PC-9 (cell line): ENCODE data around the gene BCKDHB. TPM values are rescaled to one million over a fixed set of nuclear protein-coding genes. Genes with fewer than 3 reads are reported as not detected.

Source experiments
- BruUV-seq: library from RNA; stranded (reverse); fragments of 400-500 nt; replicated peaks from 2 replicates; lab custom pipeline; 2021; lab: Mats Ljungman, UMichigan
- CTCF ChIA-PET: fragments of 300-600 bp; sonication (Branson Sonifier 250); formaldehyde crosslinking; loops from one replicate; lab custom pipeline; 2022; ENCODE audit warnings: antibody characterized with exemption; lab: Charles Lee
- POLR2A ChIA-PET: fragments of 300-600 bp; sonication (Branson Sonifier 250); formaldehyde crosslinking; loops from one replicate; lab custom pipeline; 2022; ENCODE audit warnings: antibody characterized with exemption; ENCODE audit not compliant: unreplicated experiment; lab: Charles Lee
- DNase-seq, 2 experiments: peaks; one replicate each; pipeline versions ENCODE4 v3.0.0 to v3.0.0-alpha.2; 2015 to 2022; ENCODE audit warnings: mixed read lengths in 1 of 2
- H2AFZ ChIP-seq: fragments of 200-600 bp; sonication (generic); 2 replicates; pipeline ENCODE4 v1.8.1; 2017; ENCODE audit warnings: antibody characterized with exemption
- H3F3A ChIP-seq: fragments of 200-600 bp; sonication (generic); 2 replicates; pipeline ENCODE4 v1.8.1; 2017; ENCODE audit warnings: antibody characterized with exemption, mild to moderate bottlenecking, low read depth; ENCODE audit not compliant: insufficient read depth
- H3K27ac ChIP-seq: fragments of 200-600 bp; sonication (generic); 2 replicates; pipeline ENCODE4 v1.6.1; 2016; ENCODE audit warnings: mixed run types
- H3K27me3 ChIP-seq: fragments of 200-600 bp; sonication (generic); 2 replicates; pipeline ENCODE4 v1.6.1; 2016; ENCODE audit warnings: low read depth, mixed run types; ENCODE audit not compliant: insufficient read depth
- H3K36me3 ChIP-seq: fragments of 200-600 bp; sonication (generic); 2 replicates; pipeline ENCODE4 v1.6.1; 2016; ENCODE audit warnings: low read depth, mixed run types
- H3K4me1 ChIP-seq: fragments of 200-600 bp; sonication (generic); replicated peaks from 2 replicates; pipeline ENCODE4 v1.6.1; 2016; ENCODE audit warnings: mixed run types; ENCODE audit not compliant: insufficient read depth
- H3K4me2 ChIP-seq: fragments of 200-600 bp; sonication (generic); 2 replicates; pipeline ENCODE4 v1.6.1; 2017; ENCODE audit warnings: mixed run types
- H3K4me3 ChIP-seq: fragments of 200-600 bp; sonication (generic); 2 replicates; pipeline ENCODE4 v1.6.1; 2016; ENCODE audit warnings: mixed run types
- H3K79me2 ChIP-seq: fragments of 200-600 bp; sonication (generic); 2 replicates; pipeline ENCODE4 v1.6.1; 2017; ENCODE audit warnings: low read depth, mixed run types
- H3K9me2 ChIP-seq: fragments of 200-600 bp; sonication (generic); 2 replicates; pipeline ENCODE4 v1.8.1; 2017; ENCODE audit warnings: mild to moderate bottlenecking; ENCODE audit not compliant: insufficient read depth
- H3K9me3 ChIP-seq: fragments of 200-600 bp; sonication (generic); 2 replicates; pipeline ENCODE4 v1.8.1; 2016; ENCODE audit warnings: low read depth; ENCODE audit not compliant: insufficient read depth
- H4K20me1 ChIP-seq: fragments of 200-600 bp; sonication (generic); 2 replicates; pipeline ENCODE4 v1.8.1; 2017; ENCODE audit not compliant: insufficient read depth
- EZH2 ChIP-seq: fragments of 200-600 bp; sonication (generic); IDR thresholded peaks from 2 replicates; pipeline ENCODE4 v1.8.0; 2017; ENCODE audit warnings: antibody characterized with exemption, low read depth
- intact Hi-C: fragments of 100-400 bp; cut with micrococcal nuclease; formaldehyde crosslinking; loops from one replicate; pipeline ENCODE4 v1.10.0; 2022; ENCODE audit not compliant: unreplicated experiment
- total RNA-seq: library from RNA; stranded (reverse); gene quantifications from 2 replicates; pipeline ENCODE4 v1.2.3, GENCODE V29; 2021
- TF ChIP-seq, protein P1 (sequence below): fragments of 200-600 bp; sonication (generic); conservative IDR thresholded peaks from 2 replicates; pipeline ENCODE4 v1.6.1; 2017; ENCODE audit warnings: mixed run types, antibody characterized with exemption, mild to moderate bottlenecking, moderate library complexity

Gene BCKDHB
- total RNA-seq, 1 experiment from 2014 or later = 29.7 TPM

DNA sequence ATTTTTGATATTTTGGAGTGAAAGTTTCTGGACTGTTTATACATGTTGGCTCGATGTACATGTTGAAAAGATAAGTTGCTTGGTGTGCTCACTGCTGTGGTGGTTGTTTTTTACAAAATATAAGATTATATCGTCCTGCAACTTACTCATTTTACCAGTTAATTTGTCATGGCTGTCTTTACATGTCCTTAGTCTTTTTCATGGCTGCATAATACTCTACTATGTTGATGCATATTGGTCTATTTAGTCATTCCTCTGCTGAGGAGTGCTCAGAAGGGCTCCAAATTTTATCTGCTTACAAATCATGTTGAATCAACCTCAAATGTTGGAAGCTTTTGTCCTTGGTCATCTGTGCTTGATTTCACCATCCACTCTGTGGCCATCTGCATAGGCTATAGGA lies 164.6 kb downstream of the BCKDHB start:
- Histone ChIP-seq H3K4me3 (no peak overlapping the region), H3F3A (no peaks in the 10 kb centered on the region), H3K27me3 (no peaks in the 10 kb centered on the region), H2AFZ (no peak overlapping the region), H3K9me3 (no peaks in the 10 kb centered on the region), H3K27ac (no peak overlapping the region), H3K36me3 (no peaks in the 10 kb centered on the region), H3K4me2 (no peak overlapping the region), H3K9me2 (no peaks in the 10 kb centered on the region), H3K79me2 (no peaks in the 10 kb centered on the region), H3K4me1 (no peaks in the 10 kb centered on the region), H4K20me1 (no peaks in the 10 kb centered on the region)
- no peak for TF ChIP-seq EZH2
- TF ChIP-seq, protein P1, sequence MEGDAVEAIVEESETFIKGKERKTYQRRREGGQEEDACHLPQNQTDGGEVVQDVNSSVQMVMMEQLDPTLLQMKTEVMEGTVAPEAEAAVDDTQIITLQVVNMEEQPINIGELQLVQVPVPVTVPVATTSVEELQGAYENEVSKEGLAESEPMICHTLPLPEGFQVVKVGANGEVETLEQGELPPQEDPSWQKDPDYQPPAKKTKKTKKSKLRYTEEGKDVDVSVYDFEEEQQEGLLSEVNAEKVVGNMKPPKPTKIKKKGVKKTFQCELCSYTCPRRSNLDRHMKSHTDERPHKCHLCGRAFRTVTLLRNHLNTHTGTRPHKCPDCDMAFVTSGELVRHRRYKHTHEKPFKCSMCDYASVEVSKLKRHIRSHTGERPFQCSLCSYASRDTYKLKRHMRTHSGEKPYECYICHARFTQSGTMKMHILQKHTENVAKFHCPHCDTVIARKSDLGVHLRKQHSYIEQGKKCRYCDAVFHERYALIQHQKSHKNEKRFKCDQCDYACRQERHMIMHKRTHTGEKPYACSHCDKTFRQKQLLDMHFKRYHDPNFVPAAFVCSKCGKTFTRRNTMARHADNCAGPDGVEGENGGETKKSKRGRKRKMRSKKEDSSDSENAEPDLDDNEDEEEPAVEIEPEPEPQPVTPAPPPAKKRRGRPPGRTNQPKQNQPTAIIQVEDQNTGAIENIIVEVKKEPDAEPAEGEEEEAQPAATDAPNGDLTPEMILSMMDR = no peak
- no peak for DNase-seq
- no TSS peak for BruUV-seq
- intact Hi-C loops = no loop called here
- POLR2A ChIA-PET = no interaction called here
- CTCF ChIA-PET = interaction anchor here (0.7 kb wide), 1 partner anchor 1918 kb away, joined by 6 read pairs; no protein-coding TSS in a partner anchor

DNA sequence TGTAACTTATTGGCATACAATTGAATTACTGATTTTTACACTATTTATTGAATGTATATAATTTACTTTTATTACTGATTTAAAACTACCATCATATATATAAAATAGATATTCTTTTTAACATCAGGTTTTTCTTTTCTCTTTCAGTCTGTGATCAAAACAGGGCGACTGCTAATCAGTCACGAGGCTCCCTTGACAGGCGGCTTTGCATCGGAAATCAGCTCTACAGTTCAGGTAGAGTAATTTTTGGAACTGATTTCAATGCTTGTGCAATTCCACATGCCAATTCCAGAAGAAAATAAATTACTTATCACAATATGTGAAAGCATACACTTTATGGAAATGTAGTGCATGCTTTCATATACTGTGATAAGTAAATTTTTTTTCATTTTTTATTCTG lies 166.5 kb downstream of the BCKDHB start:
- Histone ChIP-seq H3K4me3 (no peak overlapping the region), H3K27me3 (no peaks in the 10 kb centered on the region), H4K20me1 (no peaks in the 10 kb centered on the region), H2AFZ (no peak overlapping the region), H3K36me3 (no peaks in the 10 kb centered on the region), H3K9me3 (no peaks in the 10 kb centered on the region), H3K4me1 (no peaks in the 10 kb centered on the region), H3F3A (no peaks in the 10 kb centered on the region), H3K79me2 (no peaks in the 10 kb centered on the region), H3K27ac (no peak overlapping the region), H3K9me2 (no peaks in the 10 kb centered on the region), H3K4me2 (no peak overlapping the region)
- BruUV-seq = no TSS peak
- TF ChIP-seq, protein P1 = no peak
- no peak for DNase-seq
- intact Hi-C loops = no loop called here
- ChIA-PET POLR2A (no interaction called here), CTCF (no interaction called here)

DNA sequence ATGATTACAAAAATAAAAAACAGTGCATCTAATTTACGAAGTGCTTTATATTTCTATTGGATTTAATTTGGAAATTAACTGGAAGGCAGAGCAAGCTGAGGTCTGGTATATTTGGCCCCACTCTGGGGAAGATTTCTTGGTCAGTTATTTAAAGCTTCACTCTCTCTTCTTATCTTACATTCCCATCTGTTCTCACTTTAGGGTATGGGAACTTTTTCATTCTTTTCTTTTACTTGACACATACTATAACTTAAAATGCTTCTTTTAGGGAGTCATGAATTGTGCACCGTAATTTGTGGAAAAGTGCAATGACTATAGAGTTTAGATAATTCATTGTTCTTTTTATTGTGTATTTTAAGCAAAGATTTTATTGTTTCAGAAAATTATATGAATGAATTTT lies 170.4 kb downstream of the BCKDHB start:
- POLR2A ChIA-PET = no interaction called here
- 0 out of 2 replicates have a peak, but pooled peaks cover 8% of the 10 kb centered on the region for H3F3A ChIP-seq
- H3K9me2 ChIP-seq = no peaks in the 10 kb centered on the region
- H2AFZ ChIP-seq = no peak overlapping the region
- CTCF ChIA-PET = no interaction called here
- H3K27me3 ChIP-seq = no peaks in the 10 kb centered on the region
- no peak overlapping the region for H3K27ac ChIP-seq
- H3K36me3 ChIP-seq = no peaks in the 10 kb centered on the region
- no peaks in the 10 kb centered on the region; the same call in 1 of the 2 replicates for H3K4me1 ChIP-seq
- no TSS peak for BruUV-seq
- no peak for TF ChIP-seq EZH2
- TF ChIP-seq, protein P1 = no peak
- H3K4me3 ChIP-seq = no peak overlapping the region
- H4K20me1 ChIP-seq = no peaks in the 10 kb centered on the region
- intact Hi-C loops = no loop called here
- no peaks in the 10 kb centered on the region for H3K79me2 ChIP-seq
- DNase-seq = no peak
- no peak overlapping the region for H3K4me2 ChIP-seq
- H3K9me3 ChIP-seq = no peaks in the 10 kb centered on the region
